ENCODE results near the gene B3GAT3.
"Not testable (repeated sequence)": the region's sequence is repeated elsewhere in the genome, so short reads cannot be mapped to it uniquely, and the experiment has no call there.

B3GAT3 gene

GRCh38 chr11:62665075-62665598 is 43.4 kb upstream of the B3GAT3 start, which contains the start of the genes C11orf98 and CSKMT:
Gene C11orf98 (minus strand): TSS chr11:62665210. CDS start chr11:62665169, 41 bp downstream.
Gene CSKMT (plus strand): TSS chr11:62665312. CDS start chr11:62665880, 568 bp downstream.
- DNase-seq (ENCODE audit: extremely low read depth, low read depth): peak; percentile 85
- no peak for TF ChIP-seq CTCF (IDR thresholded peaks at IDR 0.05; ENCODE audit: low read depth, low read length)

- DNase-seq (ENCODE audit: extremely low read depth, low read depth): no peak
- no peak for TF ChIP-seq CTCF (IDR thresholded peaks at IDR 0.05; ENCODE audit: low read depth, low read length)
Measured at GRCh38 chr11:62664405-62665074, 42.8 kb upstream of the B3GAT3 start.

- TF ChIP-seq CTCF (IDR thresholded peaks at IDR 0.05; ENCODE audit: low read depth, low read length): no peak
Measured at GRCh38 chr11:62656796-62657429, 35.1 kb upstream of the B3GAT3 start.

GRCh38 chr11:62654297-62654696 is 32.5 kb upstream of the B3GAT3 start:
- TF ChIP-seq CTCF (IDR thresholded peaks at IDR 0.05; ENCODE audit: low read depth, low read length): no peak
- DNase-seq (ENCODE audit: extremely low read depth, low read depth): no peak

More at GRCh38 chr11:62656796-62657429, 35.1 kb upstream of the B3GAT3 start:
- no peak for DNase-seq (ENCODE audit: extremely low read depth, low read depth)

- no peak for DNase-seq (ENCODE audit: extremely low read depth, low read depth)
- TF ChIP-seq CTCF (IDR thresholded peaks at IDR 0.05; ENCODE audit: low read depth, low read length): no peak
Measured at GRCh38 chr11:62652161-62653006, 30.6 kb upstream of the B3GAT3 start.

- DNase-seq (ENCODE audit: extremely low read depth, low read depth): not testable (repeated sequence)
Measured at GRCh38 chr11:62650283-62650682, 28.5 kb upstream of the B3GAT3 start.

- DNase-seq (ENCODE audit: extremely low read depth, low read depth): no peak
- TF ChIP-seq CTCF (IDR thresholded peaks at IDR 0.05; ENCODE audit: low read depth, low read length): no peak
Measured at GRCh38 chr11:62649486-62649885, 27.7 kb upstream of the B3GAT3 start.

Measured in AG09319 (cell line).